ENCODE measurements around the gene USP21. TPM values are rescaled to one million over a fixed set of nuclear protein-coding genes. Genes with fewer than 3 reads are reported as not detected.

The USP21 gene
- total and polyA plus RNA-seq, 2 of the 4 experiments (the other 2 are of a cell fraction), result 6.3 to 23.8 TPM

DNA sequence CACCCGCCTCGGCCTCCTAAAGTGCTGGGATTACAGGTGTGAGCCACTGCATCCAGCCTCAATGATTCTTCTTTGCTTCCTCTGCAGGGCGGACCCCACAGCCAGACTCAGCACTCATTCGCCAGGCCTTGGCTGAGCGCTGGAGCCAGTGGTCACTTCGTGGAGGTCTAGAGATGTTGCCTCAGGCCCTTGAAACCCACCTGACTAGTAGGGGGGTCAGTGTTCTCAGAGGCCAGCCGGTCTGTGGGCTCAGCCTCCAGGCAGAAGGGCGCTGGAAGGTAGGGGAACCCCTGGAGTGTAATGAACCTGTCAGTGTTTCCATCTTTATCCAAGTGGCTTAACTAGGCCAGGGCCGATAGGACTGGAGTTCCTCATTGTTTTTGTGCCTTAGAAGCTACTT is 9.6 kb downstream of the USP21 start:
- Histone ChIP-seq H3K14ac (replicated peaks; ENCODE audit: low read depth, low read length) (no peak overlapping the region), H3K9me1 (ENCODE audit: insufficient read depth, low read length) (peaks cover 10% of the 10 kb centered on the region), H3K27ac (ENCODE audit: insufficient read depth, low read length) (no peak overlapping the region), H2BK120ac (ENCODE audit: low read depth, low read length) (no peak overlapping the region), H3K4me2 (ENCODE audit: low read depth, low read length) (no peak overlapping the region), H3K18ac (ENCODE audit: low read depth, low read length) (no peak overlapping the region), H3K56ac (ENCODE audit: extremely low read depth, insufficient read depth, low read length) (no peak overlapping the region), H2AK9ac (replicated peaks; ENCODE audit: low read depth, low read length, poor library complexity) (no peak overlapping the region), H4K5ac (ENCODE audit: low read depth, low read length) (no peak overlapping the region), H4K91ac (ENCODE audit: insufficient read depth, low read depth, low read length) (no peak overlapping the region), H3K4ac (ENCODE audit: low read depth, low read length) (no peak overlapping the region), H3K4me1 (ENCODE audit: control insufficient read depth, insufficient read depth, low read length) (peaks cover 11% of the 10 kb centered on the region; the same call in 1 of the 2 replicates), H3K79me1 (ENCODE audit: low read depth in 1 of 2, low read length in 2 of 2) (peaks cover 9 to 30% of the 10 kb centered on the region in 2 experiments; a peak in 3 of 4 replicates), H4K20me1 (ENCODE audit: insufficient read depth, low read length) (peaks cover 13% of the 10 kb centered on the region; the same call in 1 of the 2 replicates), H3K27me3 (ENCODE audit: control insufficient read depth, insufficient read depth, low read length) (no peaks in the 10 kb centered on the region), H3K9me3 (ENCODE audit: control insufficient read depth, insufficient read depth, low read length) (no peaks in the 10 kb centered on the region), H4K8ac (ENCODE audit: low read depth in 2 of 2, low read length in 2 of 2) (no peak overlapping the region), H2AK5ac (ENCODE audit: low read depth, low read length) (no peak overlapping the region), H2BK20ac (ENCODE audit: low read depth, low read length) (no peak overlapping the region), H3K4me3 (ENCODE audit: insufficient read depth, low read depth, low read length) (no peak overlapping the region), H2AFZ (replicated peaks; ENCODE audit: low read length, poor library complexity) (no peak overlapping the region), H3K36me3 (ENCODE audit: control insufficient read depth, insufficient read depth, low read length) (peaks cover 42% of the 10 kb centered on the region), H2BK15ac (ENCODE audit: low read depth, low read length) (no peak overlapping the region), H2BK5ac (ENCODE audit: low read depth, low read length, poor library complexity, severe bottlenecking) (no peak overlapping the region), H3K23ac (ENCODE audit: low read depth, low read length) (no peak overlapping the region), H3K9ac (ENCODE audit: low read depth, low read length) (no peak overlapping the region)
- no peak for TF ChIP-seq BHLHE40 (IDR thresholded peaks at IDR 0.05; ENCODE audit: low read depth, low read length)
- intact Hi-C loops (cut with micrococcal nuclease) (no loop called here), dilution Hi-C loops (cut with HindIII; ENCODE audit: low sequenced_read_pairs, unreplicated experiment) (no loop called here), in situ Hi-C loops (cut with MboI; ENCODE audit: low sequenced_read_pairs) (no loop called here)
- no peak for DNase-seq
- CTCF ChIA-PET, result no interaction called here
- WGBS, 2 experiments (ENCODE audit: extremely low coverage in 2 of 2, insufficient read length in 1 of 2), result 98% methylated on average over 5 of the region's 9 CpGs; no CpG with 5 or more reads in 1 of the 2 experiments
- POLR2A ChIA-PET (ENCODE audit: unreplicated experiment), result no interaction called here
- no peak for ATAC-seq (ENCODE audit: low read depth)
- BruUV-seq (replicated peaks), result no TSS peak

Data from IMR-90 (cell line).